ENCODE measurements around the gene CHST5.

The CHST5 gene

DNA sequence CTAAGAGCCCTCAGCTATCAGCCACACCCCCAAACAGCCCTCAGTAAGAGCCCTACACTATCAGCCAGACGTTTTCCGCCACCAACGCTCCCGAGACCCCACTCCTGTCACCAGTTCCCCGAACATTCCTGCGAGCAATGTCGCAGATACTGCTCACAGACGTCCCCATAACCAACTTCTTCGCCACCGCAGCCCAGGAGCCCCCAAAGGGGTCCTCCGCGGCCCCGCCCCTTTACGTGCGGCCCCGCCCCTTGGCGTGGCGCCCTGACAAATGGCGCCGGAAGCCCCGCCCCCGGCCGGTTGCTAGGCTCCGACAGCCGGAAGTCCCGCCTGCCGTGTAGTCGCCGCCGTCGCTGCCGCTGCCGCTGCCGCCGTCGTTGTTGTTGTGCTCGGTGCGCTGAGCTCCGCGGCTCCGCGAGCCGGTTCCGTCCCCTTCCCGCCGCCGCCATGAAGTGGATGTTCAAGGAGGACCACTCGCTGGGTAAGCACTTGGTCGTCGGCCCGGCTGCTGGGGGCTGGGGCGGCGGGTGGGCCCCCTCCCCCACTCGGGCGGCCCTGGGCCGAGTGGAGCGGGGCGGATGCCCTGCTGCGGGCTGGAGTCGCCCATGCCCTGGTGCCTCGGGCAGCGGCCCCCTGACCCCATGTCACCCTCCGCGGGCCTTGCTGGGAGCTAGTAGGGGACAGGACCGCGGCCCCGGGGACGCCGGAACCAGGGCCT is 30.3 kb upstream of the CHST5 start, which contains the start of gene GABARAPL2:
Gene GABARAPL2 (plus strand): TSS at position 340 of the 718 bp plus-strand sequence. CDS start 108 bp downstream, at position 448.
- peak within 1 kb of the TSS; percentile 97 to 98 for H3K18ac ChIP-seq (ENCODE audit: low read depth in 1 of 2, low read length in 2 of 2)
- H3K4me3 ChIP-seq (ENCODE audit: insufficient read depth in 1 of 2, low read depth in 1 of 2, low read length in 2 of 2), result peak within 1 kb of the TSS; percentile 89 to 99
- peak within 1 kb of the TSS; percentile 97 for H3K4me2 ChIP-seq (ENCODE audit: low read length, poor library complexity, severe bottlenecking)
- peak within 1 kb of the TSS; percentile 9 to 82 for H3K14ac ChIP-seq (ENCODE audit: low read length in 2 of 2)
- H2BK5ac ChIP-seq (ENCODE audit: low read depth, low read length, poor library complexity, severe bottlenecking), result no peak within 1 kb of the TSS
- peak; percentile 84 for DNase-seq
- H2BK15ac ChIP-seq (ENCODE audit: low read depth, poor library complexity, severe bottlenecking), result peak within 1 kb of the TSS; percentile 33
- H3K4me1 ChIP-seq (ENCODE audit: control insufficient read depth, insufficient read depth, low read depth, low read length), result peaks cover 6% of the 10 kb centered on the region
- H2AFZ ChIP-seq (ENCODE audit: low read depth, low read length), result peak within 1 kb of the TSS; percentile 98
- under 1% methylated on average over 68 of the region's 69 CpGs for WGBS
- H4K91ac ChIP-seq (ENCODE audit: low read length), result peak within 1 kb of the TSS; percentile 87
- peak within 1 kb of the TSS; percentile 91 for H3K9ac ChIP-seq (ENCODE audit: low read length)
- peak within 1 kb of the TSS in 1 of 2 experiments; percentile 90 for H3K23ac ChIP-seq (ENCODE audit: low read length in 2 of 2)
- H3K36me3 ChIP-seq (ENCODE audit: control insufficient read depth in 1 of 2, insufficient read depth in 2 of 2, low read depth in 1 of 2, low read length in 2 of 2), result peaks cover 20 to 38% of the 10 kb centered on the region in 2 experiments
- peaks cover 34% of the 10 kb centered on the region for H3K79me1 ChIP-seq (replicated peaks; ENCODE audit: low read length, poor library complexity, severe bottlenecking)
- H3K4ac ChIP-seq (ENCODE audit: low read depth in 1 of 2, low read length in 2 of 2), result peak within 1 kb of the TSS; percentile 40 to 89
- H4K8ac ChIP-seq (ENCODE audit: low read length), result peak within 1 kb of the TSS; percentile 69
- H3K27me3 ChIP-seq (ENCODE audit: control insufficient read depth in 1 of 2, insufficient read depth in 1 of 2, low read length in 2 of 2), result peaks cover 0 to 11% of the 10 kb centered on the region in 2 experiments
- no peak within 1 kb of the TSS for H2AK5ac ChIP-seq (ENCODE audit: low read length, severe bottlenecking)
- no peaks in the 10 kb centered on the region for H3K9me3 ChIP-seq (ENCODE audit: control insufficient read depth, low read length)
- H2BK12ac ChIP-seq (ENCODE audit: low read length in 2 of 2), result peak within 1 kb of the TSS; percentile 33 to 87
- H3K27ac ChIP-seq (ENCODE audit: low read length, poor library complexity, severe bottlenecking), result no peak within 1 kb of the TSS
- peak within 1 kb of the TSS; percentile 67 for H2BK120ac ChIP-seq (ENCODE audit: low read depth, low read length)

- Histone ChIP-seq H3K4me2 (ENCODE audit: low read length, poor library complexity, severe bottlenecking) (peak overlapping the region; percentile 97), H2BK12ac (ENCODE audit: low read length in 2 of 2) (peak overlapping the region; percentile 6 to 87), H3K9ac (ENCODE audit: low read length) (peak overlapping the region; percentile 91), H3K4ac (ENCODE audit: low read depth in 1 of 2, low read length in 2 of 2) (peak overlapping the region in 1 of 2 experiments; percentile 30), H3K27ac (ENCODE audit: low read length, poor library complexity, severe bottlenecking) (no peak overlapping the region), H3K4me1 (ENCODE audit: control insufficient read depth, insufficient read depth, low read depth, low read length) (peaks cover 6% of the 10 kb centered on the region), H2BK120ac (ENCODE audit: low read depth, low read length) (no peak overlapping the region), H2BK5ac (ENCODE audit: low read depth, low read length, poor library complexity, severe bottlenecking) (no peak overlapping the region), H4K8ac (ENCODE audit: low read length) (peak overlapping the region; percentile 16), H3K23ac (ENCODE audit: low read length in 2 of 2) (no peak overlapping the region), H2BK15ac (ENCODE audit: low read depth, poor library complexity, severe bottlenecking) (no peak overlapping the region), H3K27me3 (ENCODE audit: control insufficient read depth in 1 of 2, insufficient read depth in 1 of 2, low read length in 2 of 2) (peaks cover 0 to 11% of the 10 kb centered on the region in 2 experiments), H3K18ac (ENCODE audit: low read depth in 1 of 2, low read length in 2 of 2) (peak overlapping the region; percentile 34 to 96), H3K79me1 (replicated peaks; ENCODE audit: low read length, poor library complexity, severe bottlenecking) (peaks cover 30% of the 10 kb centered on the region), H3K14ac (ENCODE audit: low read length in 2 of 2) (peak overlapping the region in 1 of 2 experiments; percentile 9), H2AFZ (ENCODE audit: low read depth, low read length) (peak overlapping the region; percentile 98), H3K4me3 (ENCODE audit: insufficient read depth in 1 of 2, low read depth in 1 of 2, low read length in 2 of 2) (peak overlapping the region; percentile 89 to 99), H4K91ac (ENCODE audit: low read length) (no peak overlapping the region), H2AK5ac (ENCODE audit: low read length, severe bottlenecking) (no peak overlapping the region), H3K36me3 (ENCODE audit: control insufficient read depth in 1 of 2, insufficient read depth in 2 of 2, low read depth in 1 of 2, low read length in 2 of 2) (peaks cover 17 to 32% of the 10 kb centered on the region in 2 experiments), H3K9me3 (ENCODE audit: control insufficient read depth, low read length) (no peaks in the 10 kb centered on the region)
- no peak for DNase-seq
- WGBS, result 16% methylated on average over 12 of the region's 15 CpGs
These were observed 29.7 kb upstream of the CHST5 start for GRCh38 chr16:75565640-75566039.

DNA sequence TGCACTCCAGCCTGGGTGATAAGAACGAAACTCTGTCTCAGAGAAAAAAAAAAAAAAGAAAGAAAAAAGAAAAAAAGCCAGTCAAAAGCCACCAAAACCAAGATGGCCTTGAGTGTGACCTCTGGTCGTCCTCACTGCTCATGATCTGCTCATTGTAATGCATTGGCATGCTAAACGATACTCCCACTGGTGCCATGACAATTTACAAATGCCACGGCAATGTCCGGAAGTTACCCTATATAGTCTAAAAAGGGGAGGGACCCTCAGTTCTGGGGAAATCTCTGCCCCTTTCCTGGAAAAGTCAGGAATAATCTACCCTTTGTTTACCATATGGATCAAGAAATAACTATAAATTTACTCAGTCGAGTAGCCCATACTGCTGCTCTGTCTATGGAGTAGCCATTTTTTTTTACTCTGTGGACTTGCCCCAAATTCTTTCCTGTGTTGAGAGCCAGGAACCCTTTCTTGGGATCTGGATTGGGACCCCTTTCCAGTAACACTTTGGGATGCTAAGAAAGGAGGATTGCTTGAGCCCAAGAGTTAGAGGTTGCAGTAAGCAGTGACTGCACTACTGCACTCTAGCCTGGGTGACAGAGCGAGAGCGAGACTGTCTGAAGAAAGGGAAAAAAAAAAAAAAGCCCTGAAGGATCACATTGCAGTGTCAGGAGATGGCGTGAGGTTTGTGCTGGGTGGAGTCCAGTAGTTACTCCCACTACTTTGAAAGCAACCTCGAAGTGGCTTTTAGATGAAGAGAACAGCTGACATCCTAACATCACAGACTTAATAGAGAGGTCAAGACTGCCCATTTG is 23.9 kb upstream of the CHST5 start:
- no peaks in the 10 kb centered on the region for H3K36me3 ChIP-seq (ENCODE audit: control insufficient read depth in 1 of 2, insufficient read depth in 2 of 2, low read depth in 1 of 2, low read length in 2 of 2)
- H3K23ac ChIP-seq (ENCODE audit: low read length in 2 of 2), result no peak overlapping the region
- H4K8ac ChIP-seq (ENCODE audit: low read length), result no peak overlapping the region
- H3K4me2 ChIP-seq (ENCODE audit: low read length, poor library complexity, severe bottlenecking), result no peak overlapping the region
- H2BK120ac ChIP-seq (ENCODE audit: low read depth, low read length), result no peak overlapping the region
- no peak overlapping the region for H2BK15ac ChIP-seq (ENCODE audit: low read depth, poor library complexity, severe bottlenecking)
- peak overlapping the region in 1 of 2 experiments; percentile 53 for H3K4me3 ChIP-seq (ENCODE audit: insufficient read depth in 1 of 2, low read depth in 1 of 2, low read length in 2 of 2)
- no peaks in the 10 kb centered on the region for H3K9me3 ChIP-seq (ENCODE audit: control insufficient read depth, low read length)
- peak overlapping the region in 1 of 2 experiments; percentile 62 for H3K18ac ChIP-seq (ENCODE audit: low read depth in 1 of 2, low read length in 2 of 2)
- DNase-seq, result peak; percentile 76
- H3K9ac ChIP-seq (ENCODE audit: low read length), result peak overlapping the region; percentile 59
- no peaks in the 10 kb centered on the region for H3K79me1 ChIP-seq (replicated peaks; ENCODE audit: low read length, poor library complexity, severe bottlenecking)
- no peak overlapping the region for H2BK5ac ChIP-seq (ENCODE audit: low read depth, low read length, poor library complexity, severe bottlenecking)
- no peak overlapping the region for H3K14ac ChIP-seq (ENCODE audit: low read length in 2 of 2)
- H2AK5ac ChIP-seq (ENCODE audit: low read length, severe bottlenecking), result no peak overlapping the region
- no peak overlapping the region for H2AFZ ChIP-seq (ENCODE audit: low read depth, low read length)
- H2BK12ac ChIP-seq (ENCODE audit: low read length in 2 of 2), result no peak overlapping the region
- peak overlapping the region in 1 of 2 experiments; percentile 28 for H3K4ac ChIP-seq (ENCODE audit: low read depth in 1 of 2, low read length in 2 of 2)
- peaks cover 7% of the 10 kb centered on the region for H3K4me1 ChIP-seq (ENCODE audit: control insufficient read depth, insufficient read depth, low read depth, low read length)
- no peak overlapping the region for H3K27ac ChIP-seq (ENCODE audit: low read length, poor library complexity, severe bottlenecking)
- WGBS, result 52% methylated on average over 9 of the region's 10 CpGs
- H4K91ac ChIP-seq (ENCODE audit: low read length), result no peak overlapping the region
- peaks cover 0 to 20% of the 10 kb centered on the region in 2 experiments for H3K27me3 ChIP-seq (ENCODE audit: control insufficient read depth in 1 of 2, insufficient read depth in 1 of 2, low read length in 2 of 2)

Measured in mesenchymal stem cell (in vitro differentiated cells and primary cell).